Measurements from ENCODE around the gene FBXO48.
"Not testable (repeated sequence)": the region's sequence is repeated elsewhere in the genome, so short reads cannot be mapped to it uniquely, and the experiment has no call there.

FBXO48 gene, protein sequence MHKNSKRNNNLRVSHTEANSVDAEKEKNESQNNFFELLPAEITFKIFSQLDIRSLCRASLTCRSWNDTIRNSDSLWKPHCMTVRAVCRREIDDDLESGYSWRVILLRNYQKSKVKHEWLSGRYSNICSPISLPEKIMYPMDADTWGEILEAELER

DNA sequence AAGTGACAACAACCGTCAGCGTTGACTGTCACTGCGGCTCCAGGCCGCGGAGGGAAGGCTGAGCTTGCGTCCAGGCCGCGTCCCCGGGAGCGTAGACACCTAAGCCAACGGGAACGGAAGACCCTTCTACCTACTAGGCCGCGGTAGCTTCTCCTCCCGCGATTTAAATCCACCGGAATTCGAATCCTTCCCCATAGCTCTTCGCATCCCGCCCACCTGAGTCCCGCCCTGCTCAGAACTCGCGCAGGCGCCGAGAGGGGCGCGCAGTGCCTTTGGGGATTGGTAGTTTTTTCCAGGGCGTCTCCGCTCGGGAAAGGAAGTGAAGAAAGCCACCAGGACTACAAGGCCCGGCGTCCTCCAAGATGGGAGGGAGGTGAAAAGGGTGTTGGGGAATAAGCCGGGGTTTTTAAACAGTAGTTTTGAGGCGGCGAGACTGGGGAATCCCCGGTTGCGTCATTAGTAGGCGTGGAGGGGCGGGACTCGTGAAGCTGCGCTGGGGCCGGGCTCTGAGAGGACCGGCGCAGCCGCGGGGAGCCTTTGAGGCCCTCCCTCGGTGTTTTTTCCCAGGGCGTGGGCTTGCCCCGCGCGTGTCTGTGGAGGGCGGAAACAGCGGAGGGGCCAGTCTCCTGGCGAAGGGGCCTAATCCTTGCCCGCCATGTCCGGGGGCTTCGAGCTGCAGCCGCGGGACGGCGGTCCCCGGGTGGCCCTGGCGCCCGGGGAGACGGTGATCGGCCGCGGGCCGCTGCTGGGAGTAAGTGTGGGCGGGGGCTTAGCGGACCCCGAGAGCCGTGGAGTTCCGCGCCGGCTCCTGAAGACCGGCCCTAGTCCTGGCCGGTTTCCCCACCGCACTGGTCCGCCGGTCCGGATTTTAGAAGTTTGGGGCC, at the start of gene FBXO48, which contains the start of gene APLF:
FBXO48 (minus strand) TSS at position 218 of the 884 bp plus-strand sequence. CDS start 2,149 bp downstream, outside the sequence.
APLF (plus strand) TSS at position 509 of the 884 bp plus-strand sequence; CDS start at position 656, 147 bp downstream.
- peak; percentile 98 for DNase-seq (ENCODE audit: low read depth)

DNA sequence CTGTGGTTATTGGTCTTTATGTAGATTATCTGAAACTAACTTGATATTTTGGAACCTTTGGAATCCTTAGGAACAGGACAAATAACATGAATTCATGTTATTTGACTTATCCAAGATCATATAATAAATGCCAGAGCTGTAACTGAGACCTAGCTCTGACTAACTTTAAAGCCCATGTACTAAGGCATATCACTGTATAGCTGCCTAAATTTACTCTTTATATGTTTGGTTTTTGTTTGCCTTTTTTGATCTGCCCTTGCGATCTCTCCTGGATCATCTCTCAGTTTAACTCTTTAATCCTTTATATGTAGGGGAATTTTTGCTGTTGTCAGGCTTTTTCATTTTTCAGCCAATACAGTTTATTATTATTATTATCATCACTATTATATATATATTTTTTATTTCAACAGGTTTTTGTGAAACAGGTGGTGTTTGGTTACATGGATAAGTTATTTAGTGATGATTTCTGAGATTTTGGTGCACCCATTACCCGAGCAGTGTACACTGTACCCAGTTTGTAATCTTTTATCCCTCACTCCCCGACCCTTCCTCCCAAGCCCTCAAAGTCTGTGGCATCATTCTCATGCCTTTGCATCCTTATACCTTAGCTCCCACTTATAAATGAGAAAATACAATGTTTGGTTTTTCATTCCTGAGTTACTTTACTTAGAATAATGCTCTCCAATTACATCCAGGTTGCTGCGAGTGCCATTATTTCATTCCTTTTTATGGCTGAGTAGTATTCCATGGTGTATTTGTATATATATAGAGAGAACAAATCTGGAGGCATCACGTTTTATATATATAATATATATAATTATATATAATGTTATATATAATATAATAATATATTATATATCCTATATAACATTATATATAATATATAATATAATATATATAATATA, 49.2 kb upstream of the FBXO48 start:
- DNase-seq (ENCODE audit: low read depth) = no peak

DNA sequence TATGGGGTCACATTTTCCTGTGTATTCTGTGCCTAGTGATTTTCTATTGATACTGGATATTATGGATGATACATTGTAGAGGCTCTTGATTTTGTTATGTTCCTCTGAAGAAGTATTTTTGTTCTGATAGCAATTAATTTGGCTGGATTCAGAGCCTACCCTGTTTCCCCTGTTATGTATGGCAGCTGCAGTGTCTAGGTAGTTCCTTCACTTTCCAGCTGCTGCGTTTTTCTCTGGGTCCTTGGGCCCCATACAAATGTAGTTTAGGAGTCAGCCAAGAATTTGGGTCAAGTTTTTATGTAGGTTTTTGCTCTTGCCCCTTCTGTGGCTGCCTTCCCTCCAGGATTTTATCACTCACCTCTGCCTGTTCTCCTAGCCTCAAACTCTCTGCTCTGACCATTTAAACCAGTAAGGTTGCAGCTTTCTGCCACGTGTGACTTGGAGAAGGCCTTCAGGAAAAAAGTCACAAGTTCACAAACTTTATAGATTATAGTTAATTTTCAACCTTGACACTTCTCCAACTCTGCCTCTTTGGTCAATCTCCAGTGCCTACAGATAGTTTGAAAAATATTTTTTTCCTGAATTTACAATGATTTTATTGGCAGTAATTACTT, 47.3 kb upstream of the FBXO48 start:
- DNase-seq (ENCODE audit: low read depth) = no peak

DNA sequence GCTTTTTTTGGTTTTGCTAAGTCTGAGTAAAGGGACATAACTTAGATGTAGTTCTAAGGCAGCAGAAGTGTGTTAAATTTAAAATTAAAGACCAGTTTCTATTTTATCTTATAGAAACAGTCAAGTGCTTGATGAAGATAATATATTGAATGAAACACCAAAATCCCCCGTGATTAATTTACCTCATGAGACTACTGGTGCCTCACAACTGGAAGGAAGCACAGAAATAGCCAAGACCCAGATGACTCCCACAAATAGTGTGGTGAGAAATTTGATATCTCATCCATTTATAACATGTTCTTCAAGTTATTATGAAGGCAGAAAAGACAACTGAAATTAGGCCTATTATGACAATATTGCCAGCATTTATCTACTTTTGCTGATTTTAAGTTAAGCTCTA, 45.9 kb upstream of the FBXO48 start:
- DNase-seq (ENCODE audit: low read depth) = no peak

DNA sequence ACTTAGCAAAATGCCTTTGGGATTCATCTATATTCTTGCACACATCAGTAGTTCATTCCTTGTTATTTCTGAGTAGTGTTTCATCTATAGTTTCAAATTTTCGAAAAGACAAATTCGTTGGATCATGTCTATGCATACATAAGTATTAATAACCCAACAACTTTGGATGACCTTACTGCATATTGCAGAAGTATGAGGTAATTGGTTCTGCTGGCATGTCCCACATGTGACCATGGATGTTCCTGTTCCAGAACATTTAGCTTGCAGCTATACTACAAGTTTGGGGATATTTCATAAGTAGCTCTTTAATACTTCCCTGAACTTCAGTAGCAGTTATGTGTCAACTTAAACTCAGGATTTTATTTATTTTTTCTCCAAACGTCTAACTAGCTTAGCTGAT, 45.2 kb upstream of the FBXO48 start:
- no peak for DNase-seq (ENCODE audit: low read depth)

DNA sequence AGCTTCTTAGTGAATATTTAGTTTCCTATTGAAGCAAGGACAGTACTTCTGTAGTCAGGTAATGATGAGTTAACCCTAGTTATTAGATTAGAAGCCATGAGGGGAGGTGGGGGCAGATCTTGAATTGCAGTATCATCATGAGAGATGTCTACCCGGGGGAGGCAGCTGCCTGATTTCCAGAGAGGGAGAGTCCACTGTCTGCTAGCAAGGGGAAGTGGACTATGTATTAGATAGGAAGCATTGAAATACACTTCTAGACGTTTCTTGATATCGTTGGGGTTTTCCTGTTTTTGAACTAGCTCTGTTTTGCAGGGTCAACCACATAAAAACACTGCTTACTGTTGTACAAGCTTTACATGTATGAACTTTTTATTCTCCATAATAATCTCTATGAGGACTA, 39.1 kb upstream of the FBXO48 start:
- no peak for DNase-seq (ENCODE audit: low read depth)

DNA sequence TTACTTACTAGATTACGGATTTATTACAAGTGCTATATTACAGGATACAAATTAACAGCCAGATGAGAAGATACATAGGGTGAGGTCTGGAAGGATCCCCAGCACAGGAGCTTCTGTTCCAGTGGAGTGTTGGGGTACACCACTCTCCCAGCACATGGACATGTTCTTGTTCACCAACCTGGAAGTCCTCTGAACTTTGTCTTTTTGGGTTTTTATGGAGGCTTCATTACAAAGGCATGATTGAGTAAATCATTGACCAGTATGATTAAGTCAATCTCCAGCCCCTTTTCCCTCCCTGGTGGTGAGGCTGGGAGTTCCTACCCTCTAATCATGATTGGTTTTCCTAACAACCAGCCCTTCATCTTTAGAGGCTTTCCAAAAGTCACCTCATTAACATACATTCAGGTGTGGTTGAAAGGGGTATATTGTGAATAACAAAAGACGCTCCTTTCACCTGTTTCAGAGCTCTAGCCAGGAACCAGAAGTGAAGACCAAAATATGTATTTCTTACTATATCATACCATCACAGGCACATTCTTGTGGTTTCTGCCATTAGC, 38.6 kb upstream of the FBXO48 start:
- no peak for DNase-seq (ENCODE audit: low read depth)

DNA sequence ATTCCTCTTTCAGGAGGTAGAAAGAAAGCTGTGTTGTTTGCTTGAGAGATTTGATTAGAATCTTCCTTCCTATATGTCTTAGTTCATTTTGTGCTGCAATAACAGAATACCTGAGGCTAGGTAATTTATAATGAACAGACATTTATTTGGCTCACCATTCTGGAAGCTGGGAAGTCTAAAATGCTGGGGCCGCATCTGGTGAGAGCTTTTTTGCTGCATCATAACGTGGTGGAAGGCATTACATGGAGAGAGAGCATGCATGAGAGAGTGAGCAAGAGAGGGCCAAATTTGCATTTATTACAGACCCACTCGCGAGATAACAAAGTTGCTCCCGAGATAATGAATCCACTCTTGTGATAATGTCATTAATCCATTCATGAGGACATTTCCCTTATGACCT, 34.7 kb upstream of the FBXO48 start:
- no peak for DNase-seq (ENCODE audit: low read depth)

DNA sequence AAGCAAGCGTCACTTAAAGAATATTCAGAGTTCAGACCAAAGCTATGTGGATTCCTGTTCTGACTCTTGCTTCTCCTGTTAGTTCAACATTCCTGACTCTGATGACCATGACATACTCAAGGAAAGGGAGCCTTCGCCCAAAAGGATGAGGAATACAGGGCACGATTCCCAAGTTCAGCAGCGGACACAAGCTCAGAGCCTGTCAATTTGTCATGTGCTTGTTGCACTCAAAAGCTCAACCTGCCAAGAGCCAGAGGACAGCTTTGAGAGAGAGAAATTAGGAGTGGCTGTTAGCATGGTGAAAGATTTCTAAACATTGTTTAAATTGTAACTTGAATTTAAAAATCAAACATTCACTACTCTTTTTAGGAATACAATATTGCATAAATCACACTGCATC, 33.6 kb upstream of the FBXO48 start:
- DNase-seq (ENCODE audit: low read depth) = no peak

DNA sequence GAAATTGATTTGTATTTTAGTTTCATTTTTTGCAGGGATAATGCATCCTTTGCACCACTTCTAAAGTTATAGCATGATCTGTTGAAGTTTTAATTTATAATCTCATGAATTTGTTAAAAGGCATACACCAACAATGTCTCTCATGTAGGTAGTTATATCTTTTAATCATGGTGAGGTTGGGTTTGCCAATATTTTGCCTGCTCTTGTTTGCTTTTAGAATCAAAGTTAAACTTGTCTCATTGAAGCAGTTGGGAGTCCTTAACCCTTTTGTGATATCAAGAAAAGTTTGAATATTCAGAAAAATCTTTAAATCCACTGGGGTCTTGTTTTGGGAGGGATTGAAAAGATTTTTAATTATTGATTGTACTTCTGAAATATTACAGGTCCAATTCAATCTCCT, 32.0 kb upstream of the FBXO48 start:
- no peak for DNase-seq (ENCODE audit: low read depth)

DNA sequence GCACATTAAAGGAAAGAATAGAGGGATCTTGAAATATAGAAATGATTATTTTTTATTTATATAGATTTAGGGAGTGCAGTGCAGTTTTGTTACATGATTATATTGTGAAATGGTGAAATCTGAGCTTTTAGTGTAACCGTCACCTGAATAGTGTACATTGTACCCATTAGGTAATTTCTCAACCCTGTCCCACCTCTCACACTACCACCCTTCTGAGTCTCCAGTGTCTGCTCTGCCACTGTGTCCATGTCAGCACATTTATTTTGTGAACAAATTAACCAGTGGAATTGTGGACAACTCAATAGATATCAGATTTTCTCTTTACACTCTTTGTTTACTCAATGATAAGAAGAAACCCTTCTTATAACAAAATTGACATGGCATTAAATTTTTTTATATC, 24.5 kb upstream of the FBXO48 start:
- no peak for DNase-seq (ENCODE audit: low read depth)

DNA sequence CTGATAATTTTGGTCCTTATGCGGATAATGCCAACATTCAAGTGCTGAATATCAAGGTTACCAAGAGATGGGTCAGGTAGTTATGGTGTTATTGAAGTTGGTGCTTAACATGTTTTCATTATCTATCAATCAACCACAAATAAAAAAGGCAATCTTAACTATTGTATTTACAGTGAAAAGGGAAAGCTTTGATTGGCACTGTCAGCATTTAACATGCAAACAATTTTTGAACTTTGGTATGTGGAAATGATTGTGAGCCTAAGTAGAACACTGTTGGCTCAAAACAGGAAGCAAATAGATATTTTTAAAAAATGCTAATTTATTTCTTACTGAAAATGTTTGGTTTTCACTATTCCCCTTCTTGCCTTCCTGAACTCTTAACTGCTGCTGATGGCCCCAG, 22.2 kb upstream of the FBXO48 start:
- no peak for DNase-seq (ENCODE audit: low read depth)

DNA sequence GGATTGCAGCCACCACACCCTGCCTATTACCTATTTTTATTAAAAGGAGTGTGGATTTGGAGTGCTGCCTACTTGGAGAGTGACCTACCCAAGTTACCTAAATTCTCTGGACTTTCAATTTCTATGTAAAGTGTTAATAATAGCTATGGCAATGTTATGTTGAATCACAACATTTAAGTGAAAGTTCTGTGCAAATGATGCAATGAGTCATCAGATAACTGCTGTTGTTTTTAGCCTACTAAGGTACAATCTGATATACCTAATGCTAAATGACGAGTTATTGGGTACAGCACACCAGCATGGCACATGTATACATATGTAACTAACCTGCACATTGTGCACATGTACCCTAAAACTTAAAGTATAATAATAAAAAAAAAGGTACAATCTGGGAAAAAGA, 21.5 kb upstream of the FBXO48 start:
- not testable (repeated sequence) for DNase-seq (ENCODE audit: low read depth)

DNA sequence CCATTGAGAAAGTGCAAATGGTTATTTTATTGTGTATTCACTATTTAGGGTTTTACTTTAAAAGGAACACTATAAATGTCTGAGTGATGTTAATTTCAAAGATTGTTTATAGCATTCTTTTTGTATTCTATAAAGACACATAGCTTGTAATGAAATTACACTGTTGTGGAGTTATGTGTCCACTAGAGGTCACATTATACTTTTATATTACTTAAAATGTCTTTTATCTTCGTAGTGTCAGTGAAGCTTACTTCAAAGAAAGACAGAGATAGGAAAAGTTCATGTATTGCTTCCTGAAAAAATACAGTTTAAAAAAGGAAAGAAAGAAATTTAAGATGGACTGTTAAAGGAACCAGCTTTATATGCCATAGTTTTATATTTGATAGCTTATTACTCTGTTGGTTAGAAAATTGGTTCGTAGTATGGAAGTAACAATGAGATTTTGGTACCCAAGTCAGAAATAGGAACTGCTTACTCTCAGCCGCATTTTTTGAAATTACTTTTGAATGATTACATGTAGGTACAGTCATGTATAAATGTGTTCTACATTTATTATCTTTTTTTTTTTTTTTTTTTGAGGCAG, 20.8 kb upstream of the FBXO48 start:
- DNase-seq (ENCODE audit: low read depth) = no peak

DNA sequence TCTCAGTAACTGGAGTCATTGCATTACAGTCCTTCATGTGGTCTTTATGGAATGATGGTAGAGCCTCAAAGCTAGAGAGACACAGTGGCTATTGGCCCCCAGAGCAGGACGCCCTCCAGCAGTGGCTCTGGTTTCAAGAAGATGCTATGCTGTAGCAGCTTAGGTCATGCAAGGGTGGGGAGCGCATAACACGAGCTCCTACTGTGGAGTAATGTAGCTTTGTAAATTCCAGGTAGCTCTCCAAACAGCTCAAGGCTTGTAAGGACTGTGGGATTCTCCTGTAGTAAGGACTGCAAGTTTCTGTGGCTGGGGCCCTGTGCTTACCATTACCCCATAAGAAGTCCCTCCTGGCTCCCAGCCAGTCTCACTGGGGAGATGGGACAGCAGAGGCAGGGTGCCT, 15.9 kb upstream of the FBXO48 start:
- DNase-seq (ENCODE audit: low read depth) = no peak

DNA sequence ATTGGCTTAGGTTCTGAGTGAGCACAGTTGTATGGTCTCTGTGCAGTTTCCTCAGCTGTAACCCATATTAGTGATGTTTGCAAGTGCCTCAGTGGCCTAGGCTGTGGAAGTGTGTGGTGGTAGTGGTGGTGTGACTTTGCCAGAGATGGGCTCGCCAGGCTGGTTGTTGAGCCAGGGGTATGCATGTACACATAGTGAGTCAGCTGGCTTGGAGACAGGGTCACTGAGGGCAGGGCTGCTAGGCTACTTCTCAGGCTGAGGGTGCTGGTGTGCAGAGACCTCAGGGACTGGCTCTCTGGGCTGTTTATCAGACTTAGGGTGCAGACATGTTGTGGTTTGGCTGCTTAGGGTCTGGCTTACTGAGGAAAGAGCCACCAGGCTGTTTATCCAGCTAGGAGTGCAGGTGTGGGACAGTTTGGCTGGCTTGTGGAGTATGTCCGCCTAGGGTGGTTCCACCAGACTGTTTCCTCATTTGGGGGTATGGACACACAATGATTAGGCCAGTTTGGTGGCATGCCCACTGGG, 15.3 kb upstream of the FBXO48 start:
- no peak for DNase-seq (ENCODE audit: low read depth)

DNA sequence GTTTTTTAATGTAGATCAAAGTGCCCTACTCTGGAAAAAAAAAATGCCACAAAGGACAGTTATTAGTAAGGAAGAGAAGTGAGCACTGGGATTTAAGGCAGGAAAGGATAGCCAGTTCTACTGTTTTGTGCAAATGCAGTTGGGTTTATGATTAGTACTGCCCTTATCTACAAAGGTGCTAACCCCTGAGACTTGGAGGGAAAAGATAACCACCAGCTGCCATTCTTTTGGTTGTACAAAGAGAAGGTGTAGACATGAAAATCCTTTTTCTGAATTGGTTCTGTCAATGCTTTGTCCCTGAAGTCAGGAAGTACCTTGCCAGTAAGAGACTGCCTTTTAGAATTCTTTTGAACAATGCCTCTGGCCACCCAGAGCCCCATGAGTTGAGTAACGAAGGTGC, 11.6 kb upstream of the FBXO48 start:
- DNase-seq (ENCODE audit: low read depth) = no peak

DNA sequence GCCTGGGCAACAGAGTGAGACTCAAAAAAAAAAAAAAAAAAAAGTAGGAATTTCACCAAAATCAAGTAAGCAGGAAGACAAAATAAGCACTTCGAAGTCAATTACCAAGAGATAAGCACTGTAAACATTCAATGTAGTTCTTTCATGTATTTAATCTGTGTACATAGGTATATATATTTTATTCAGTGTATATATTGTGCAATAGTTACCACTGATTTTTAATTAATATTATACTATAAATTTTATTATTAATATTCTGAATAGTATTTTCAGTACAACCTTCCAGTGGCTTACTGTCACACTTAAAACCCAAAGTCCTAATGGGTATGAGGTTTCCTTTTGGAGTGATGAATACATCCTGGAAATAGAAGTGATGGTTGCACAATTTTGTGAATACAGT, 9.4 kb upstream of the FBXO48 start:
- DNase-seq (ENCODE audit: low read depth) = no peak

DNA sequence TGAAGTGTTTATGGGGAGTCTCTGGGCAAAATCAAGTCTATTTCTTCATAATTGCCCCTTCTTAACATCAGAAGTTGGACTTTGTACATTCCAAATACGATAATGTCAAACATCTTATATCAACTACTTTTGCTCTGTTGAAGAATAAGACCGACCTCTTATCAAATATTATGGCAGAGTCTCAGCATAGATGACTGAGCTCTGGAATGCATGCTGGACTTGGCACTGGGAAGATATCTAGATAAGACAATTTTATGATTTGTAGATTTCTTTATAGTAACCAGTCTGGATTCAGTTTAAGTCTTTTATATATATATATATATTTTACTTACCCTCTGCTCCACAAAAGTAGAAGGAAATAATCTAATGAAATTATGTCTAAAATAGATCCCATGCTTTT, 8.5 kb upstream of the FBXO48 start:
- no peak for DNase-seq (ENCODE audit: low read depth)

DNA sequence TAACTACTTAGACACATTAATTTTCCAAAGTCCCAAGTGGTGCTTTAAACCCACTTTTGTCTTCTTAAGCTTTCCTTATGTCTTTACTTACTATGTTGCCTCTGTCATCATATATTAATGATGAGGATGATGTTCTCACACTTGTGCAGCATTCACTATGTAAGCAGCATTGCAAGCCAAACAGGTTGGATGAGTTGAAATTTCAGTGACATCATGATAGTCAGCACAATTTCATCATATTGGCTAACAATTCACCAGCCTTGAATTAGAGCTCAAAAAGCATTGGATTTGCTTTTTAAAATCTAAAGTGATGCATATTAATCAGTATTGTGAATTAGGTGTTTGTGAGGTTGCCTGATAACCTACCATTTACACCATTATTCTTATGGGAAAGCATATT, 8.0 kb upstream of the FBXO48 start:
- no peak for DNase-seq (ENCODE audit: low read depth)

DNA sequence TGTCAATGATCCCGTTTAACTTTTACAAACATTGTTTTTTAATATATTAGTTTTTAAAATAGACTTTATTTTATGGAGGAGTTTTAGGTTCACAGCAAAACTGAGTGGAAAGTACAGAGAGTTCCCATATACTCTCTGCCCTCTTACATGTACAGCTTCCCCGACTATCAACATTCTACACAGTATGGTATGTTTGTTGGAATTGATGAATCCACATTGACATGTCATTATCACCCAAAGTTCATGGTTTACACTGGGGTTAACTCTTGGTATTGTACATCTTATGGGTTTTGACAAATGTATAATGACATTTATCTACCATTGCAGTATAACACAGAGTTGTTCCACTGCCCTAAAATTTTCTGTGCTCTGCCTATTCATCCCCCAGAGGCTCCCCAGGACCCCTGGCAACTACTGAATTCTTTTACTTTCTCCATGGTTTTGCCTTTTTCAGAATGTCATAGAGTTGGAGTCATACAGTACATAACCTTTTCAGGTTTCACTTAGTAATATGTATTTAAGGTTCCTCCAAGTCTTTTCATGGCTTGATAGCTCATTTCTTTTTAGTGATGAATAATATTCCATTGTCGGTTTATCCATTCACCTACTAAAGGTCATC, 5.8 kb upstream of the FBXO48 start:
- no peak for DNase-seq (ENCODE audit: low read depth)
